ENCODE data around the gene TPPP3.
"Not testable (repeated sequence)": the region's sequence is repeated elsewhere in the genome, so short reads cannot be mapped to it uniquely, and the experiment has no call there.

Gene TPPP3

DNA sequence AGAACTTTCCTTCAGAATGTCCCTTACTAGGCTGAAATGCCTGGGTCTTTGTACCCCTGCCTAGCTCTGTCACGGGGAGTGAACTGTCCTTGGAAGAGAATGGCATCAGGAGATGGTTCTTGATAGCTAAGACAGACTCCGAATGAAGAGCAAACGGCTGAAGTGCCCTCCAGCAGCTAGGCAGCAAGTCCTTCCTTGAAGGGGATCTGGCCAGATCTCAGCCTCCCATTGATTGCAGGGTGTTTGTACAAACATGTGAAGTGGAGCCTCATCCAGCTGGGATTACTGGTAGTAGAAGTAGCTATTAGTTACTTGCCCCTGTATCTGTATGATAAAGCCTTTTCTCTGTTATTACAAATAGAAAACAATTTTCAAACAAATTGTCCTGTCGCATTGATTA is 35.7 kb downstream of the TPPP3 start:
- no peaks in the 10 kb centered on the region for H3K9me2 ChIP-seq (ENCODE audit: low read depth, low read length)
- H3K9ac ChIP-seq (ENCODE audit: low read length), result no peak overlapping the region
- no peak overlapping the region for H3K4me2 ChIP-seq (ENCODE audit: low read length)
- H3K27me3 ChIP-seq (ENCODE audit: insufficient read depth, low read length), result no peaks in the 10 kb centered on the region
- no peaks in the 10 kb centered on the region for H4K20me1 ChIP-seq (ENCODE audit: insufficient read depth, low read length)
- H3K27ac ChIP-seq (ENCODE audit: low read depth, low read length, poor library complexity, severe bottlenecking), result no peak overlapping the region
- H3K4me1 ChIP-seq (ENCODE audit: insufficient read depth, low read length, severe bottlenecking), result no peaks in the 10 kb centered on the region
- no peaks in the 10 kb centered on the region for H3K36me3 ChIP-seq (ENCODE audit: insufficient read depth, low read length)
- H3F3A ChIP-seq (ENCODE audit: insufficient read depth, low read length), result no peaks in the 10 kb centered on the region
- TF ChIP-seq, protein P1, sequence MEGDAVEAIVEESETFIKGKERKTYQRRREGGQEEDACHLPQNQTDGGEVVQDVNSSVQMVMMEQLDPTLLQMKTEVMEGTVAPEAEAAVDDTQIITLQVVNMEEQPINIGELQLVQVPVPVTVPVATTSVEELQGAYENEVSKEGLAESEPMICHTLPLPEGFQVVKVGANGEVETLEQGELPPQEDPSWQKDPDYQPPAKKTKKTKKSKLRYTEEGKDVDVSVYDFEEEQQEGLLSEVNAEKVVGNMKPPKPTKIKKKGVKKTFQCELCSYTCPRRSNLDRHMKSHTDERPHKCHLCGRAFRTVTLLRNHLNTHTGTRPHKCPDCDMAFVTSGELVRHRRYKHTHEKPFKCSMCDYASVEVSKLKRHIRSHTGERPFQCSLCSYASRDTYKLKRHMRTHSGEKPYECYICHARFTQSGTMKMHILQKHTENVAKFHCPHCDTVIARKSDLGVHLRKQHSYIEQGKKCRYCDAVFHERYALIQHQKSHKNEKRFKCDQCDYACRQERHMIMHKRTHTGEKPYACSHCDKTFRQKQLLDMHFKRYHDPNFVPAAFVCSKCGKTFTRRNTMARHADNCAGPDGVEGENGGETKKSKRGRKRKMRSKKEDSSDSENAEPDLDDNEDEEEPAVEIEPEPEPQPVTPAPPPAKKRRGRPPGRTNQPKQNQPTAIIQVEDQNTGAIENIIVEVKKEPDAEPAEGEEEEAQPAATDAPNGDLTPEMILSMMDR (IDR thresholded peaks at IDR 0.05; ENCODE audit: low read length), result no peak
- TF ChIP-seq EZH2 (IDR thresholded peaks at IDR 0.05; ENCODE audit: borderline replicate concordance, low read length), result no peak
- no peak overlapping the region for H2AFZ ChIP-seq (ENCODE audit: low read length)
- H3K9me3 ChIP-seq (ENCODE audit: low read length), result no peaks in the 10 kb centered on the region
- no peaks in the 10 kb centered on the region for H3K79me2 ChIP-seq (ENCODE audit: insufficient read depth, low read length)
- H3K4me3 ChIP-seq (ENCODE audit: low read depth, low read length, poor library complexity, severe bottlenecking), result no peak overlapping the region

DNA sequence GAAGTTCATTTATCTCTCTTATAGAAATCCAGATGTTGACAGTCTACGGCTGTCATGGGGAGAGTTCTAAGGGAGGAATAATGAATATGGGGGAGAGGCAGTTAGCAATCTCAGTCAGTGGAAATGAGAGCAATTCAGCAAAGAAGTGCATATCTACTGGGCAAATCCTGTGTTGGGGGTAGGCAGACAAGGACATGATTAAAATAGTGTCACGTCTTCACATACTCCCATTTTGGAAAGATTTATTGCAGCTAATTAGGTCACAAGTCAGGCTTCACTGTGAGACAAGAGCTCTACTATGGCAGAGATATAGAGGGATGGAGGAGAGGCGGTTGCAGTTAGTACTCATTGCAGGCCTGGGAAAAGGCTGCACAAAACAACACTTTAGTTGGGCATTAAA is 36.9 kb downstream of the TPPP3 start:
- TF ChIP-seq EZH2 (IDR thresholded peaks at IDR 0.05; ENCODE audit: borderline replicate concordance, low read length), result no peak
- H3K9ac ChIP-seq (ENCODE audit: low read length), result no peak overlapping the region
- H3K4me1 ChIP-seq (ENCODE audit: insufficient read depth, low read length, severe bottlenecking), result no peaks in the 10 kb centered on the region
- H3K9me3 ChIP-seq (ENCODE audit: low read length), result no peaks in the 10 kb centered on the region
- no peak overlapping the region for H3K4me3 ChIP-seq (ENCODE audit: low read depth, low read length, poor library complexity, severe bottlenecking)
- no peaks in the 10 kb centered on the region for H3F3A ChIP-seq (ENCODE audit: insufficient read depth, low read length)
- H3K4me2 ChIP-seq (ENCODE audit: low read length), result no peak overlapping the region
- no peak overlapping the region for H2AFZ ChIP-seq (ENCODE audit: low read length)
- H3K79me2 ChIP-seq (ENCODE audit: insufficient read depth, low read length), result no peaks in the 10 kb centered on the region
- no peaks in the 10 kb centered on the region for H4K20me1 ChIP-seq (ENCODE audit: insufficient read depth, low read length)
- H3K36me3 ChIP-seq (ENCODE audit: insufficient read depth, low read length), result no peaks in the 10 kb centered on the region
- no peaks in the 10 kb centered on the region for H3K27me3 ChIP-seq (ENCODE audit: insufficient read depth, low read length)
- no peaks in the 10 kb centered on the region for H3K9me2 ChIP-seq (ENCODE audit: low read depth, low read length)
- no peak overlapping the region for H3K27ac ChIP-seq (ENCODE audit: low read depth, low read length, poor library complexity, severe bottlenecking)

DNA sequence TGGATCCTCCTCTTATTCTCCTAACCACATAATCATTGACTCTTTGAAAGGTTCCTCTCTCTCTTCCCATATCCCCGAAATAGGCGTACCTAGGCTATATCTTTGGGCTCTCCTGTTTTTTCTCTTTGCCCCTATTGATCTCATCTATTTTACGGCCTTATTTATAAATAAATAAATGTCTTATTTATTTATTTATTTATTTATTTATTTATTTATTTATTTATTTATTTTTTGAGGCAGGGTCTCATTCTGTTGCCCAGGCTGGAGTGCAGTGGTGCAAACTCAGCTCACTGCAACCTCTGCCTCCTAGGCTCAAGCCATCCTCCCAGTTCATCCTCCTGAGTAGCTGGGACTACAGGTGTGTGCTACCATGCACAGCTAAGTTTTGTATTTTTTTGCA is 40.8 kb downstream of the TPPP3 start:
- not testable (repeated sequence) for H3K4me3 ChIP-seq (ENCODE audit: low read depth, low read length, poor library complexity, severe bottlenecking); H4K20me1 ChIP-seq (ENCODE audit: insufficient read depth, low read length); H3K9ac ChIP-seq (ENCODE audit: low read length); H3K27ac ChIP-seq (ENCODE audit: low read depth, low read length, poor library complexity, severe bottlenecking); H3K9me2 ChIP-seq (ENCODE audit: low read depth, low read length); H2AFZ ChIP-seq (ENCODE audit: low read length); H3K27me3 ChIP-seq (ENCODE audit: insufficient read depth, low read length); H3K4me1 ChIP-seq (ENCODE audit: insufficient read depth, low read length, severe bottlenecking); H3K4me2 ChIP-seq (ENCODE audit: low read length); H3K36me3 ChIP-seq (ENCODE audit: insufficient read depth, low read length); H3K79me2 ChIP-seq (ENCODE audit: insufficient read depth, low read length); H3K9me3 ChIP-seq (ENCODE audit: low read length); H3F3A ChIP-seq (ENCODE audit: insufficient read depth, low read length)

DNA sequence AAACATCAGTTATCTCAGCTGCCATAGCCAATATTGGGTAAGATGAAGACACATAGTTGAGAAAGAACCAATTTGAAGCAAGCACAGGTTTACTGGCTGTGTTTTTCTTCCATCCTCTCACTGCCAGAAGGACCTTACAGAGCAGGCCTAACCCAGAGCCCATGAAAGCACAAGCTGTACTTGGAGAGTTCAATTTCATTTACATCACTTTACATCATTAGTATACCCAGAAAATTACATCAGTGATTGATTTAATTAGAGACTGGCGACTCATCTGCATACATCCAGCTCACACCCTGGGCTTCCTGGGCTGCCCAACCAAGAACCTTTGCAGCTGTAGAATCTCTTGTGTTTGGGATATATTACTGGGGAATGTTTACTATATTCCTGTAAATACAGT is 43.0 kb downstream of the TPPP3 start:
- H3K27ac ChIP-seq (ENCODE audit: low read depth, low read length, poor library complexity, severe bottlenecking), result no peak overlapping the region
- no peaks in the 10 kb centered on the region for H4K20me1 ChIP-seq (ENCODE audit: insufficient read depth, low read length)
- H3F3A ChIP-seq (ENCODE audit: insufficient read depth, low read length), result no peaks in the 10 kb centered on the region
- H3K9ac ChIP-seq (ENCODE audit: low read length), result no peak overlapping the region
- TF ChIP-seq, protein P1 (IDR thresholded peaks at IDR 0.05; ENCODE audit: low read length), result no peak
- TF ChIP-seq EZH2 (IDR thresholded peaks at IDR 0.05; ENCODE audit: borderline replicate concordance, low read length), result no peak
- no peaks in the 10 kb centered on the region for H3K79me2 ChIP-seq (ENCODE audit: insufficient read depth, low read length)
- H3K4me3 ChIP-seq (ENCODE audit: low read depth, low read length, poor library complexity, severe bottlenecking), result no peak overlapping the region
- H3K4me2 ChIP-seq (ENCODE audit: low read length), result no peak overlapping the region
- no peaks in the 10 kb centered on the region; the same call in 1 of the 2 replicates for H3K27me3 ChIP-seq (ENCODE audit: insufficient read depth, low read length)
- H3K9me3 ChIP-seq (ENCODE audit: low read length), result no peaks in the 10 kb centered on the region
- no peaks in the 10 kb centered on the region for H3K36me3 ChIP-seq (ENCODE audit: insufficient read depth, low read length)
- no peaks in the 10 kb centered on the region for H3K9me2 ChIP-seq (ENCODE audit: low read depth, low read length)
- H2AFZ ChIP-seq (ENCODE audit: low read length), result no peak overlapping the region
- H3K4me1 ChIP-seq (ENCODE audit: insufficient read depth, low read length, severe bottlenecking), result no peaks in the 10 kb centered on the region
